SKM-1 treated with dmso at 0.1 percent for 144 hours (cell line): ENCODE results near the gene XPNPEP1.

Experiments used
- DNase-seq: peaks from one replicate; lab custom pipeline; 2025; ENCODE audit not compliant: unreplicated experiment; lab: John Stamatoyannopoulos, UW

XPNPEP1 gene

GRCh38 chr10:109947111-109947920, 24.0 kb upstream of the XPNPEP1 start:
- DNase-seq, result no peak

GRCh38 chr10:109946680-109947079, 23.4 kb upstream of the XPNPEP1 start:
- DNase-seq, result no peak

- no peak for DNase-seq
Measured at GRCh38 chr10:109945473-109946177, 22.3 kb upstream of the XPNPEP1 start.

DNA sequence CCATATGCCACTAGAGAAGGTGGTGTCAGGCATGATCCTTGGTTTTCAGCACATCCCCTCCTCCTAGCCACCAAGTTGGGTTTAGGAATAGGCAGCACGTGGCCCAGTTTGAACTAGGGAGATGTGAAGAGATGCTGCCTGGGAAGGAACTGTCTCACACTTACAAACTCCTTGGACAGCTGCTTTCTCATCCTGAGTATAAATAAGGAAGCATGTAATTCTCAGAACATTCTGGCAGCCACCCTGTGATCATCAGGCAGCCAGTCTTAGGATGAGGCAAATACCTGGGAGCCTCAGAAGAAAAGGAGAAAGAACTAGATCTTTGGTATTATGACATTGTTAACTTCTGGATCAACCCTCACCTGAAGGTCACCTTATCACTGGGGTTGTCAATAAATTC, 21.3 kb upstream of the XPNPEP1 start:
- DNase-seq, result no peak

DNA sequence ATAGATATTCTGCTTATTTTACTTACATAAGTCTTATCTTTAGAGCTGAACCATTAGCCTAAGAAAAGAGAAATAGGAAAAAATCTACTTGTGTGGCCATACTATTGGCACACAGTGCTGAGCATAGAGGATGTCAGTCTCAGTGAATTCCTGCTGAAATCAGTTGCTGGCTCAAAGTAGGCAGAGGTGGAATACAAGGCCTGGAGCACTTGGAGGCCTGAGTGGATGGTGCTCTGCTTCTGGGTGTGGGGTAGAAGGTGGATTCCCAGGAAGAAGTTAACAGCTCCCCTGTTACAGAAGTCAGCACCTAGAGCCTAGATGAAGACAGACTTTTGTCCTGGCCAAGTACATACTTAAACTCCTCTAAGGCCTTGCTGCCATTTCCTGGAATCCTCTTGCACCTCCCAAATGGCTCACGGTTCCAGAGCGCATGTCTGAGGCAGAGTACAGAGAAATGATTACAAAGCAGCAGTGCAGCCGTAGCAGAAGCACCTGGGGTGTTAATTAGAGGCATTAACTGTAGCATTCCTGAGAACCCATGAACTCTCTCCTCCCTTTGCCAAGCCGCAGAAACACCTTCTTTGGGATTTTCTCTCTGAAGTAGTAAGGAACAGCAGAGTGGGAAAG, 18.0 kb upstream of the XPNPEP1 start:
- no peak for DNase-seq

DNA sequence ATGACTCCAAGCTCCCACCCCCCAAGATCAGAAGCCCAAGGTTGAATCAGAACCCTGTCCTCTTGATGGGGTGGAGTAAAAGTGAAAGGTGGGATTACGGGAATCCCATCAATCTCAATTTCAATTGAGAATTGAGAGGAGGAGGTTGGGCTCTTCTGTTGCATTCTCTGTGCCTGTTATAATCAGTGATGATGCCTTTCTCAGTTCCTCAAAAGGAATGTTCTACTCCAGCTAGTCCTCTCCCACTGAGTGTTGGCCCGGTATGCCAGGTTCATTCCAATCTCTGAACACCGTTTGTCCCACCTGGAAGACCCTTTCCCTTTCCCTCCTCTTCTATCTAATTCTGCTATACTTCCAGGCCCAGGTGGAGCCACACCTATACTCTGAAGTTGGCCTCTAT, 17.2 kb upstream of the XPNPEP1 start:
- no peak for DNase-seq

DNA sequence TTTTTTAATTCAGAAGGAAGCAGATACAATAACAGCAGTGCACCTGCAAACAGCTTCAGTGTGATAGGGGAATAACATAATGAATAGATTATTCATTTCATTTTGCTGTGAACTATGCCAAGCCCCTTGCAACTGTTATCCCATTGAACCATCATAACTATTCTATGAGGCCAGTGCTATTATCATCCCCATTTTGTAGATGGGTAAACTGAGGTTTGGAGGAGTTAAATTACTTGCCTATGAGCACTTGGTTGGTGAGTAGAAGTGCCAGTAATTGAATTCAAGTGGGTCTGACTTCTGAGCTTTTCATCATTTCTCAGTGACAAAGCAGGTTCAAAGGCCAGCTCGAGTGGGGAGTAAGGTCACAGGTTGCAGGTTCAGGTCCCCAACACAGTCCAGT, 16.8 kb upstream of the XPNPEP1 start:
- DNase-seq, result no peak

DNA sequence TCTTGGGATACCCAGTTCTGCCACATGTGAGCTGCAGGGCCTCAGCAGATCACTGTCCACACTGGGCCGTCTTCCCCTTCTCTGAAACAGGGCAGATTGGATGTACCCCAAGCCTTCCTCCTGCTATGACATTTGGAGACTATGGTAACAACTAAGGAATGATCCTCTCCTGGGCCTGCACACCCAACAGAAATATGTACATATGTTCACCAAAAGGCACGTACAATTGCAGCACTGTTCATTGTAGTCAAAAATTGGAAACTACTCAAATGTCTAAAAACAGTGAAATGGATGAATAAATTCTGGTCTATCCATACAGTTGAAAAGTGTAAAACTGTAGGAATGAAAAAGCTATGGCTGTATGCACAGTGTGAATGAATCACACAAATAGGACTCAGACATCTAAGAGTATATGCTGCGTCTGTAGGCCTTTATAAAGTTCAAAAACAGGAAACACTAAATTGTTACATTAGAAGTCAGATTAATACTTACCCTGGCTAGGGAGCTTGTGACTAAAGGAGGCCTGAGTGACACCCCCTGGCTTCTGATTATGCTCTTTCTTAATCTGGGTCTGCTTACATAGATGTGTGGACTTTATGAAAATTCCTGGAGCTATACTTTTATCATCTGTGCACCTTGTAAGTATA, 16.1 kb upstream of the XPNPEP1 start:
- DNase-seq, result no peak

DNA sequence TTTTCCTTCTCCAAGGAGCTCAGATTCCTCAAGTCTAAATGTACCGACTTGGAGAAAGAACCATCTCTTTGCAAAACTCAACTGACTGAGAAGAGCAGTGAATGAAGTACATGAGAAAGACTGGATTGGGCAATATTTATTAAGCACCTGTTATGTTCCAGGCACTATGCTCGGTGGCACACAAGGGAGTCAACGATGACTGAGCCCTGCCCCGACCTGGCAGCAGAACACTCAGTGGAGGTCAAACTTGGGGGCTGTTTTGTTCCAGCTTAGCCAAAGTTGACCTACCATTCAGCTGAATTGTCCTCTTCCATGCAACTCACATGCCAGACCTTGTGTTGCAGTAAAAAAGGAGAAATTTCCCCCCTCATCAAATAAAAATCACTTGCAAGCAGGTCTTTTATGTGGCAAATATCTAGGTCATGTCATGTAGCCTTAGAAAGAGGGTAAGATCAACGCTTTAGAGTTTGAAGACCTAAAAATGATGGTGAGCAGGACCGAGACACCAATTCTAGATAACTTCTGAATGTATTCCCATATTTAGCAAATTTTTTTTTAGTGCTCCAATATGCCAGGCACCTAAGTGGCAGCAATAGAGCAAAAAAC, 14.3 kb upstream of the XPNPEP1 start:
- no peak for DNase-seq

GRCh38 chr10:109934958-109935793, 11.9 kb upstream of the XPNPEP1 start:
- no peak for DNase-seq

DNA sequence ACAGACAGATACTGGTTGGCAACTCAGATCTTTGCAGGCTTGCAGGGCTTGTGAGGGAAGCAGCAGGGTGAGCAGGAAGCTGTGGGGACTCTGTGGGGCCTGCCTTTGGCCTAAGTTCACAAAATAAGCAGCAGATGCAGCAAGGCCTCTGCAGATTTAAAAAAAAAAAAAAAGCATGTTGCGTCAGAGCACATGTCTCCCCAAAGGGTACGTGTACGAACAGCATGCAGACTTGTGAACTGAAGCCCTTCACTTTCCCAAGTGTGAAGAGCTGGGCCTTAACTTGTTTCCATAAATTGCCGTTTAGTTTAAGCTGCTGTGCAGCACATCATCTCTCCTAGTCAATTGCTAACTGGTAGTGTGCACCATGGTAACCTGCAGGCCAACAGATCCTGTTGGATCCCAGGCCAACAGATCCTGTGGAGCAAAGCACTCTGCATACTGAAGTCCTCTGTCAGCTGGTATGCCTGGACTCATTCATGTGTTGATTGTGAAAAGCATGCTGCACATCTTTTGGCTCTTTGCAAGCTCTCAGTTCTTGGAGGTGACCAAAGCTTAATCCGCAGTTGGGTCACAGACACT, 10.8 kb upstream of the XPNPEP1 start:
- DNase-seq, result peak; percentile 57

- no peak for DNase-seq
Measured at GRCh38 chr10:109932968-109933367, 9.7 kb upstream of the XPNPEP1 start.

GRCh38 chr10:109932391-109932790, 9.1 kb upstream of the XPNPEP1 start:
- no peak for DNase-seq

DNA sequence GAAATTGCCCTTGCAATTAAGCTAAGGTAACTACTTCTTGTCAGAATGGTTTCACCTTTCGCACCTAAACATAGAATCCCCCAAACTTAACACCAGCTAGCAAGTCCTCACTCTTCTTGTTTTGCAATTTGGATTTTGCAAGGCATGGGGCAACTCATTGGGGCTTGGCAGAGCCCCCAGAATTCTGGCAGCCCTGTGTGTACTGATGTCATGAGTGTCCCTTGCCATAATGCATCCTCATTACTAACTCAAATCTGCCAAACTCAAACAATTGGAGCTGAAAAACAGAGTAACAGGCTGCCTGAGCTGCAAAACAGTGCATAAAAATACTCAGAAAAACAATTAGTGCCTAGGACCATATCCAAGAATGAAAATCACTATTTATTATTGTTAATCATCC, 7.9 kb upstream of the XPNPEP1 start:
- DNase-seq, result no peak

DNA sequence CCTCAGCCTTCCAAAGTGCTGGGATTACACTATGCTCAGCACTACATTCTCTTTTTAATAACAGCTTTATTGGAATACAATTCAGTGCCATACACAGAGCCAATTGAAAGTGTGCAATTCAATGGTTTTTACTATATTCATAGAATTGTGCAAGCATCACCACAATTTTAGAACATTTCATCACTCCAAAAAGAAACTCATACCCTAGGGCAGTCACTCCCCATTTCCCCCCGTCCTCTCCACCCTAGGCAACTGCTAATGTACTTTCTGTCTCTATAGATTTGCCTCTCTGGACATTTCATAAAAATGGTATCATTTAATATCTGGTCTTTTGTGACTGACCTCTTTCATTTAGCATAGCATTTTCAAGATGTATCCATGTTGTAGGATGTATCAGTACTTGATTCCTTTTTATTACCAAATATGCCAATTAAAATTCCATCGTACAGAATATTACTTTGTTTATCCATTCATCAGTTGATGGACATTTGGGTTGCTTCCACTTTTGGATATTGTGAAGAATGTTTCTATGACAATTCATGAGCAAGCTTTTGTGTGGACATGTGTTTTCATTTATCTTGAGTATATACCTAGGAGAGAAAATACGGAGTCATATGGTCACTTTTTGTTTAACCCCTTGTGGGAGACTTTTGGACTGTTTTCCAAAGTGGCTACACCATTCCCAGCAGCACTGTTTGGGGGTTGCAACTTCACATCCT, 6.3 kb upstream of the XPNPEP1 start:
- DNase-seq, result peak; percentile 15

GRCh38 chr10:109928475-109928891, 5.2 kb upstream of the XPNPEP1 start:
- no peak for DNase-seq

DNA sequence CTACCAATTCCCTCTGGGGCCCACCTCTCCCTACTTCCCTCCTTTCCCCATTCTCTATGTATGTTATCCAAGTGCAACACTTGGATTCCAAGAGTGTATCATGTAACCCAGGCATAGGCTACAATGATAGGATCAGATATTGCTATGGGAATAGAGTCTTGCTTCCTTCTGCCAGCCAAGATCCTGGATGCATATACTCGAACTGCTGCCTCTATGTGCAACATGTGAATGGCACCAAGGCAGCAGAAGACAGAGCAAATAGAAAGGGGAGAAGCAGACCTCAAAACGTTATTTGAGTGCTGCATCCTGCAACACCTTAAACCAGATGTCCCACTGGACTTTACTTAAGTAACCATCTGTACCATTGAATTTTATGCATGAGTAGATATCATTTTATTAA, 3.5 kb upstream of the XPNPEP1 start:
- DNase-seq, result no peak

DNA sequence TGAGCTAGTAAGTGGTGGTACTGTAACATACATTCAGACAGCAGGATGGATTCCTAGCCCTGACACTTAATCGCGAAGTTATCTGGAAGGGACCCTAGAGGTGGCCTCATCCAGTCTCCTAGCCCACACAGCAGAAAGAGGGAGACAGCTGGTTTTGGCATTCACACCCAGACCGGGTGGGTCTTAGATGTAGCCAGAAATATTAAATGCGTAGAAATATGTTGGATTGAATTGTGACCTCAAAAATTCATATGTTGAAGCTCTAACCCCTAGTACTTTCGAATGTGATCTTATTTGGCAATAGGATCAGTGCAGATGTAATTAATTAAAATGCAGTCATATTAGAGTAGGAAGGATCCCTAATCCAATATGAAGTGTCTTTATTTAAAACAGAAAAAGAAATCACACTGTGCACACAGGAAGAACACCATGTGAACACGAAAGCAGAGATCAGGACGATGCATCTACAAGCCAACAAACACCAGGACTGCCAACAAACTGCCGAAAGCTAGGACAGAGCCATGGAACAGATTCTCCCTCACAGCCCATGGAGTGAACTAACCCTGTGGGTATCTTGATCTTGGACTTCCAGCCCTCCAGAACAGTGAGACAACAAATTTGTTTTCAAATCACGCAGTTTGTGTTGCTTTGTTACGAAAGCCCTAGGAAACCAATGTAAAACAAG, 2.9 kb upstream of the XPNPEP1 start:
- DNase-seq, result no peak
